Stomach smooth muscle (tissue), 2 donors: ENCODE measurements around the gene NIT1.

ENCODE experiments used
- H3K27ac ChIP-seq: one replicate; pipeline ENCODE4 v1.7.0; 2013; ENCODE audit warnings: mild to moderate bottlenecking, low read length, inconsistent platforms
- H3K27me3 ChIP-seq, 2 donors: one replicate each; pipeline ENCODE4 v1.7.0; 2013; ENCODE audit warnings: low read length in 2 of 2; ENCODE audit not compliant: insufficient read depth in 2 of 2, control insufficient read depth in 1 of 2
- H3K36me3 ChIP-seq, 2 donors: one replicate each; pipeline ENCODE4 v1.7.0; 2013; ENCODE audit warnings: low read length in 2 of 2; ENCODE audit not compliant: control insufficient read depth in 2 of 2, insufficient read depth in 2 of 2
- H3K4me1 ChIP-seq: one replicate; pipeline ENCODE4 v1.7.0; 2013; ENCODE audit warnings: low read length; ENCODE audit not compliant: control insufficient read depth, insufficient read depth
- H3K4me3 ChIP-seq, 2 donors: one replicate each; pipeline ENCODE4 v1.7.0; 2013; ENCODE audit warnings: low read length in 2 of 2
- H3K9ac ChIP-seq, 2 donors: one replicate each; pipeline ENCODE4 v1.7.0; 2013; ENCODE audit warnings: low read length in 2 of 2, mild to moderate bottlenecking in 1 of 2
- H3K9me3 ChIP-seq, 2 donors: one replicate each; pipeline ENCODE4 v1.7.0; 2013; ENCODE audit warnings: low read length in 2 of 2; ENCODE audit not compliant: control insufficient read depth in 2 of 2
- donor health status: healthy.
- donor health status: Pancreatic carcinoma.

NIT1 gene

GRCh38 chr1:161158316-161159010, 40.6 kb downstream of the NIT1 start:
- Histone ChIP-seq H3K4me3 (peak overlapping the region in 1 of 2 donors; percentile 90), H3K4me1 (peaks cover 34% of the 10 kb centered on the region), H3K9me3 (no peaks in the 10 kb centered on the region), H3K36me3 (peaks cover 9 to 31% of the 10 kb centered on the region in 2 donors), H3K27ac (peak overlapping the region; percentile 83), H3K27me3 (no peaks in the 10 kb centered on the region), H3K9ac (peak overlapping the region; percentile 78 to 89)

GRCh38 chr1:161159087-161159912, 41.4 kb downstream of the NIT1 start, which contains the start of gene USP21:
Gene USP21 (plus strand): TSS chr1:161159500. CDS start chr1:161160641, 1,141 bp downstream.
- Histone ChIP-seq H3K27me3 (no peaks in the 10 kb centered on the region), H3K27ac (peak within 1 kb of the TSS; percentile 83), H3K9me3 (no peaks in the 10 kb centered on the region), H3K36me3 (peaks cover 9 to 38% of the 10 kb centered on the region in 2 donors), H3K4me1 (peaks cover 34% of the 10 kb centered on the region), H3K9ac (peak within 1 kb of the TSS; percentile 87 to 89), H3K4me3 (peak within 1 kb of the TSS; percentile 90 to 97)

- H3K4me1 ChIP-seq: peaks cover 32% of the 10 kb centered on the region
- peak overlapping the region; percentile 87 to 89 for H3K9ac ChIP-seq
- H3K36me3 ChIP-seq: peaks cover 9 to 40% of the 10 kb centered on the region in 2 donors
- no peaks in the 10 kb centered on the region for H3K27me3 ChIP-seq
- no peaks in the 10 kb centered on the region for H3K9me3 ChIP-seq
- H3K27ac ChIP-seq: peak overlapping the region; percentile 83
- H3K4me3 ChIP-seq: peak overlapping the region; percentile 90 to 97
These were observed 42.0 kb downstream of the NIT1 start for GRCh38 chr1:161159913-161160243.

- no peak overlapping the region for H3K27ac ChIP-seq
- peak overlapping the region in 1 of 2 donors; percentile 90 for H3K4me3 ChIP-seq
- peak overlapping the region in 1 of 2 donors; percentile 47 for H3K9ac ChIP-seq
- H3K36me3 ChIP-seq: peaks cover 9 to 40% of the 10 kb centered on the region in 2 donors
- H3K9me3 ChIP-seq: no peaks in the 10 kb centered on the region
- peaks cover 40% of the 10 kb centered on the region for H3K4me1 ChIP-seq
- no peaks in the 10 kb centered on the region for H3K27me3 ChIP-seq
These were observed 42.8 kb downstream of the NIT1 start for GRCh38 chr1:161160671-161161145.

- Histone ChIP-seq H3K36me3 (peaks cover 9 to 40% of the 10 kb centered on the region in 2 donors), H3K27ac (no peak overlapping the region), H3K9ac (no peak overlapping the region), H3K4me1 (peaks cover 42% of the 10 kb centered on the region), H3K4me3 (no peak overlapping the region), H3K9me3 (no peaks in the 10 kb centered on the region), H3K27me3 (no peaks in the 10 kb centered on the region)
These were observed 43.7 kb downstream of the NIT1 start for GRCh38 chr1:161161652-161162051.

GRCh38 chr1:161162052-161162451, 44.1 kb downstream of the NIT1 start:
- Histone ChIP-seq H3K9ac (no peak overlapping the region), H3K4me3 (no peak overlapping the region), H3K4me1 (peaks cover 46% of the 10 kb centered on the region), H3K27me3 (no peaks in the 10 kb centered on the region), H3K36me3 (peaks cover 6 to 38% of the 10 kb centered on the region in 2 donors), H3K27ac (no peak overlapping the region), H3K9me3 (no peaks in the 10 kb centered on the region)

GRCh38 chr1:161162806-161163205, 44.9 kb downstream of the NIT1 start:
- Histone ChIP-seq H3K4me3 (no peak overlapping the region), H3K27me3 (no peaks in the 10 kb centered on the region), H3K9me3 (no peaks in the 10 kb centered on the region), H3K9ac (no peak overlapping the region), H3K4me1 (peaks cover 54% of the 10 kb centered on the region), H3K36me3 (peaks cover 0 to 33% of the 10 kb centered on the region in 2 donors), H3K27ac (no peak overlapping the region)

- Histone ChIP-seq H3K4me3 (no peak overlapping the region), H3K27me3 (no peaks in the 10 kb centered on the region), H3K36me3 (peaks cover 3 to 27% of the 10 kb centered on the region in 2 donors), H3K9me3 (no peaks in the 10 kb centered on the region), H3K4me1 (peaks cover 53% of the 10 kb centered on the region), H3K9ac (no peak overlapping the region), H3K27ac (no peak overlapping the region)
These were observed 45.9 kb downstream of the NIT1 start for GRCh38 chr1:161163793-161164192.

- H3K27ac ChIP-seq: peak overlapping the region; percentile 89
- H3K36me3 ChIP-seq: peaks cover 11 to 37% of the 10 kb centered on the region in 2 donors
- peak overlapping the region; percentile 92 to 95 for H3K4me3 ChIP-seq
- H3K27me3 ChIP-seq: no peaks in the 10 kb centered on the region
- peak overlapping the region; percentile 81 to 95 for H3K9ac ChIP-seq
- H3K4me1 ChIP-seq: peaks cover 45% of the 10 kb centered on the region
- H3K9me3 ChIP-seq: no peaks in the 10 kb centered on the region
These were observed 47.2 kb downstream of the NIT1 start for GRCh38 chr1:161164901-161165610.
